Activated CD8-positive, alpha-beta memory T cell treated with anti-CD3 and anti-CD28 coated beads, Interleukin-2, amount 50 U/mL, for 1 hour (primary cell): ENCODE data around the gene TRIM10.
"Not testable (repeated sequence)": the region's sequence is repeated elsewhere in the genome, so short reads cannot be mapped to it uniquely, and the experiment has no call there.

Experiments
- DNase-seq: peaks from one replicate; pipeline ENCODE4 v3.0.0-alpha.2; 2020; ENCODE audit errors: extremely low read depth

Gene TRIM10

GRCh38 chr6:30152910-30153610 lies 8.0 kb downstream of the TRIM10 start:
- no peak for DNase-seq

DNA sequence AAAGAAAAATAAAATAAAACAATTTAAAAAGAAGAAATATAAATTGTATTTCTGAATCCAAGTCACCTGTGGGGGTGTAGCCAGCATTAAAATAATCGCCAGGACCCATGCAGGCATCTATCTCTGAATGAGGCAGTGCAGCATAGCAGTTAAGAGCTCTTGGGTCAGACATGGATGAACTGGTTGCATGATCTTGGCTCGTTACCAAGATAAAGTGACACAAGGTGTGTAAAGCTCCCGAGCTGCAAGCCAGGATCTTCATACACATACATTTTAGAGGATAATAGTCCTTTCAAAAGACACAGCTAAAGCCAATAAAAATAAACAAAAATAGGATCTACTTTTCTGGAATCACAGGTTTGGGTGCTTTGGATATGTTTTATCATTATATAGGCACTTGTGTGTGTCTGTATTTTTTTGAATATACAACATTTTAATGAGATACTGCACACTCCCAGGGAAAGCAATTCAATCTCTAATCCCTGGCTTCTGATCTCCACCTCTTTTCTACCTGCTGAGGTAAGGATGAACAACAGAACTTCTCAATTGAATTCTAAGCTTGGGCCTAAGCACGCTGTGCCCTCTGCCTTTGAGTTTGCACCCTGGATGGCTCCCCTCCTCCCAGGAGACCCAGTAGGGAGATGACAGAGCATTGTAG lies 8.9 kb downstream of the TRIM10 start:
- DNase-seq: no peak

- no peak for DNase-seq
Measured at GRCh38 chr6:30151580-30151979, 9.4 kb downstream of the TRIM10 start.

DNA sequence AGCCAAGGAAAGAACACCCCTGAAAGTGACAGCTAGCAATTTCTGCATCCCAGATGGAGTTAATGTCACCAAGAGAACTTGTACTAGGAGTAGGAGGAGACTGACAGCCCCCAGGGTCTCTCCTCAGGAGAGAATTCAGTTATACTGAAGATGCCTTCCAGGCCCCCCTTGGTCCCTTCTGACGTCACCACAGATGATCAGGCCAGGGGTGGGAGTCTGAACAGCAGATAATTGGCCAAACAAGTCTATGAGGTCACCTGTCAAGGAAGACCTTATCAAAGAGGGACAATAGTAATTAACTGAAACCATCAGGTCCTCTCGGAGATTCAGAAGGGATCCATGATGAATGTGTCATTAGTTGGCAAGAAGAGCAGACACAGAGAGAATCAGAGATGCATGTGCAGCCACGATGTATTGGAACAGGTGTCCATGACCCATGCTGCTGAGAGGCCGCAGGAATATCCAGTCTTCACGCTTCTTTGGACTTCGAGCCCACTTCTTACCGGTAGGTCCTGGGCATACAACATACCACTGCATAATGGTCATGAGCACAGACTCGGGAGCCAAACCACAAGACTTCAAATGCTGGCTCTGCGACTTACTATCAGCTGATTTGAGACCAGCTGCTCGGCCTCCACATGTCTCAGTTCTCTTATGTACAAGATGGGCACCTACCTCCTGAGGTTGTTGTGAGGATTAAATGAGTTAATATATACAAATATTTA lies 10.2 kb downstream of the TRIM10 start:
- no peak for DNase-seq

DNA sequence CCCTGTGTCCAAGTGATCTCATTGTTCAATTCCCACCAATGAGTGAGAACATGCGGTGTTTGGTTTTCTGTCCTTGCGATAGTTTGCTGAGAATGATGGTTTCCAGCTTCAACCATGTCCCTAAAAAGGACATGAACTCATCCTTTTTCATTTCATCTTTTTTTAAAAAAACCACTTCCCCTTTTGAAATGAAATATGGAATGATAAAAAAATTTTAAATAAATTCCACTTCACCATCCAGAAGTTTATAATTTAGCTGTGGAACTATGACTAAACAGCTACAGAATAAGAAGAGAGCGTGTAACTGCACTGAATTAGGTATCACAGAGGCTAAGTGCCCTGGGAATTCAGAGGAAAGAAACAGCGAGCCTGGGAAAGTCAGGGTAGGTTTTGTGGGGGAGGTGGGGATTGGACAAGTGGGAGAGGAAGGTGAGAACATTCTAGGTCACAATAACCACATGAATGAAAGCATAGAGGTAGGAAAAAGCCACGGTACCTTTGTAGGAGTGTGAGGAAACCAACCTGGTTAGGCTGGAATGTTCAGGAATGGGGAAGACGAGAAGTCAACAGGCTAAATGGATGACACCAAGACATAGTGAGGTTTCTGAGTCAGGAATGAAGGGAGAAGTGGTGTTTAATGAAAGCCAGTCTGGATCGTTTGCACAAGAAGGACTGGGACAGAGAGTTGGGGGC lies 11.0 kb downstream of the TRIM10 start:
- no peak for DNase-seq

- DNase-seq: no peak
Measured at GRCh38 chr6:30149234-30149633, 11.8 kb downstream of the TRIM10 start.

DNA sequence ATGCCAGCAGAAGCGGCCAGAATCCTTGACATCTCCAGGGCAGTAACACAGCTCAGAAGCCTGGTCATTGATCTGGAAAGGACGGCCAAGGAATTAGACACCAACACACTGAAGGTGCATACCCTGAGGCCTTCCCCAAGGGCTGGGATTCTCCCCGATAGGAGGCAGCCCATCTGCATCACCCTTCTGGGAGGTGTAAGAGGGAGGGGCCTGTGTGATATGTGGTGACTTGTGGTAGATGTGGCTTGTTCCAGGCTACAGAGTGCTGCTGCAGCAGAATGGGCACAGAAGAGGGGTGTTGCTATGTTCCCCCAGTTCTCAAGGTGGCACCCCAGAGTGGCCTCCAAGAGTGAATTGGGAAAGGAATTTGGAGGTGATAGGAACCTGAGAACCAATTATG lies 13.9 kb downstream of the TRIM10 start:
- DNase-seq: no peak

DNA sequence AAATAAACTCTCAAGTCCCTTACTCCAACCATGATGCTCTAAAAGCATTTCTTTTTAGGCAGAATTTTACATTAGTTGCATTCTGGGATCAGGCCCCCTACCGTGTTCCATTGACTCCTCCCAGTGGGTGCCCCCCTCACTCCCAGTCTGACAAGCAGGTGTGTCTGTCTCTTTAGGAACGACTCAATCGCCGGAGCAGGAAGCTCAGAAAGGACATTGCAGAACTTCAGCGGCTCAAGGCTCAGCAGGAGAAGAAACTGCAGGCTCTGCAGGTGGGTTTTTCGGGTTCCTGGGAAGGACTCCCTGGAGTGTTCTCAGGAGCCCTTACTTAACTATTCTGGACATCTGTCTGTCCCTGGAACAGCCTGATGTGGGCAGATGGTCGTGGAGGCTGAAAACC lies 15.2 kb downstream of the TRIM10 start:
- no peak for DNase-seq

DNA sequence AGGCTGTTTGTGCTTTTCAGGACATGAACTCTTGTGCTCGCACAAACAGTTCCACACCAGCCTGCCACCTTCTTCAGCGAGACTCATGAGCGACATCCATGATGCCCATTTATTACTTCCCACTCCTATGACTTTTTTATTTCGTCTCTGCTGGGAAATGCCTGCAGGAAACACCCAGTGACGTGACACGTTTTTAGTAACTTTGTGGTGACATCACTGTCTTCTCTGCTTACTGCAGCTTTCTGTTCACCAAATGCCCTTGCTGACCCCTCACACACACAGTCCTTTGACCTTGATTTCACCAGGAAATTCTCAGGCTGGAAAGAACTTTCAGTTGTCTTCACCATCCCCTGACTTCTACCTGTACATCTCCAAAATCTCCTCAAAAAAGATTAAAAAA lies 16.2 kb downstream of the TRIM10 start:
- no peak for DNase-seq

DNA sequence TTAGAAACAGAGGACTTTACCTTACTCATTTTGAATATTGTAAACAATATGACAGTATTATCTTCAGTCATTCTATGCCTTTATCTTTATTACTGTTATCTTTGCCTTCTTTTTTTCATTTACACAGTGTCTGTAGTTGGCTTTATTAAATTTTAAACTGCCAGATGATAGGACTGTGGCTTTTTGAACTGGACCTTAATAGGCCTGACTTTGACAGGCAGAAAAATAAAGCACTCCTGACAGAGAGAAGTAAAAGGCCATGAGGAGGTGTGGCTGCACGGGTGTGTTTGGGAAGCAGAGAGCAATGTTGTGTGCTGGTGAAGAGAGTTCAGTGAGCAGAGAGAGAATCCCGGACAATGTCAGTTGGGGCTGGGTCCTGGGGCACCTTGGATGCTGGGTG lies 17.2 kb downstream of the TRIM10 start:
- DNase-seq: no peak

DNA sequence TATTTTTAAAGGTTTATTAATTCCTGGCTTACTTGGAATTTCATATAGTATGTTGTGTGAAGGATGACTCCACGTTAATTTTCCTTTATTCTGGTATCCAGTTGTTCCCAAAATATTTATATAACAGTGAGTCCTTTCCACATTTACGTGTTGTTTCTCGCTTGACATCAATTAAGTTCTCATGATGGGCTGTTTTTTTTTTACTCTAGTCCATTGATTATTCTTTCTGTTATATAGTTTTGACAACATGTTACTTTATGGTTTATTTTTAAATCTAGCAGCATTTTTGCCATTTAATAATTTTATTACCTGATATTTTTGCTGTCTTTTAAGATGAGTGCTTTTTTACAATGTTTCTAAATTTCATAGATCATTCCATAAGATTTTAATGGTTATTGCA lies 18.3 kb downstream of the TRIM10 start:
- DNase-seq: no peak

DNA sequence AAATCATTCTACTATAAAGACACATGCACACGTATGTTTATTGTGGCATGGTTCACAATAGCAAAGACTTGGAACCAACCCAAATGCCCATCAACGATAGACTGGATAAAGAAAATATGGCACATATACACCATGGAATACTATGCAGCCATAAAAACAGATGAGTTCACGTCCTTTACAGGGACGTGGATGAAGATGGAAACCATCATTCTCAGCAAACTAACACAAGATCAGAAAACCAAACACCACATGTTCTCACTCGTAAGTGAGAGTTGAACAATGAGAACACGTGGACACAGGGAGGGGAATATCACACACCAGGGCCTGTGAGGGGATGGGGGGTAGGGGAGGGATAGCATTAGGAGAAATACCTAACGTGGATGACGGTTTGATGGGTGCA lies 20.8 kb downstream of the TRIM10 start:
- DNase-seq: not testable (repeated sequence)

DNA sequence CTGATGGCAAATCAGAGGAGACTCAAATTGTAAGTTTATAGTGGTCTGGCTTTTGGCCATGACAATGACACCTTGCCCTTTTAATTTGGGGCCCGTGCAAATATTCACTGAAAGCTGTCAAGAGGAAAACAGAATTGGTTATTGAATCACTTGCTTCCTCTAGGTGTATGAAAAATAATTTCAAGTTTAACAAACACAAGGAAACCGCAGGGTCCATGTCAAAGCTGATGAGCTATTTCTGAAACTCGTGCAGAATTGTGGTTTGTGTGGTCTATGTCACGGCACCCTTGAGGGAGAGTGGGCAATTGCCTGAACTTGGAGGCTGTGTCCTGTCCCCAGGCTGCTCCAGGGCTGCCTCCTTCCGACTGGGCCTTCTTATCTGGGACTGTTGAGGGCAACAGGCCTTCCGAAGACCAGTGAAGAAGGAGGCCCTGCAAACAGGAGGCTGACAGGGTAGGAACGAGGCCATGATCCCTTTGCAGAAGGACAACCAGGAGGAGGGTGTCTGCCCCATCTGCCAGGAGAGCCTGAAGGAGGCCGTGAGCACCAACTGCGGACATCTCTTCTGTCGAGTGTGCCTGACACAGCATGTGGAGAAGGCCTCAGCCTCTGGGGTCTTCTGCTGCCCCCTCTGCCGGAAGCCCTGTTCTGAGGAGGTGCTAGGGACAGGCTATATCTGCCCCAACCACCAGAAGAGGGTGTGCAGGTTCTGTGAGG lies 24.3 kb downstream of the TRIM10 start:
- DNase-seq: no peak

GRCh38 chr6:30135757-30136156 lies 25.3 kb downstream of the TRIM10 start, which contains the start of gene TRIM40:
Gene TRIM40 (plus strand): TSS chr6:30136140. CDS start chr6:30137037, 897 bp downstream.
- no peak for DNase-seq

DNA sequence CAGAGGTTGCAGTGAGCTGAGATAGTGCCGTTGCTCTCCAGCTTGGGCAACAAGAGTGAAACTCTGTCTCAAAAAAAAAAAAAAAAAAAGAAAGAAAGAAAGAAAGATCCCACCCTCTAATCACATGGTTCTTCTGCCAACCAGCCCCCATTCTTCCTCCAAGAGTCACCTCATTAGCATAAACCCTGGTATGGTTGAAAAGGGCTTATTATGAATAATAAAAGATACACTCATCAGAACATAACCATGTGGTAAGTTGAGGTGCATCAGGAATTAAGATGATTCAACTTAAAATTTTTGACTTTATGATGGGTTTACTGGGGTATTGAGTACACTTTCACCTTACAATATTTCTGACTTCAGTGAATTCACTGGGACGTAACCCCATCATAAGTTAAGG lies 25.9 kb downstream of the TRIM10 start:
- no peak for DNase-seq

DNA sequence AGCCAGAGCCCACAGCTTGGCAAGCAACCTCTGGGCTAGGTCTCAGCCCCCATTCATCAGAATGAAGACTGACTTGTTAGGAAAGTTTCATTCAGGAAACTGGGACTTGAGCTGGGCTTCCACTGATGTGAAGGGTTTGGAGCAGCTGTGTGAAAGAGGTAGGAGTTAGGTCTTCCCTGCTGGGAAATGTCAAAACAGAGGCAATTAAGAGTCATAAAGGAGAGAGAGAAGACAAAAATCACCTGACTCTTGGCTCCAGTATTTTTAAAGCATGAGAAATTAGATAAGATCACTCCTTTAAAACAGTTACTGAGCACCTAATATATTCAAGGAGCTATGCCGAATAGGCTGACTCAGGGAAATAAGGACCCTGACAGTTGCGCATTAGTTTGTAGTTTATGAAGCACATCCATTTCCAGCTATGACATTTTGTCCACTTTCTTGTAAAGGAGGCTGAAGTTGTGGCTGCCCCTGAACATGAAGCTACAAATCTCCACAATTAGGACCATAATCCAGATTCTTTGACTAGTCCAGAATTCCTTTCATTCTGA lies 29.0 kb downstream of the TRIM10 start:
- no peak for DNase-seq

GRCh38 chr6:30130887-30131862 lies 29.8 kb downstream of the TRIM10 start:
- DNase-seq: peak; percentile 44

- no peak for DNase-seq
Measured at GRCh38 chr6:30130179-30130679, 30.8 kb downstream of the TRIM10 start.

GRCh38 chr6:30129265-30130178 lies 31.5 kb downstream of the TRIM10 start:
- DNase-seq: no peak
